Progenitor cell of endocrine pancreas (in vitro differentiated cells): ENCODE measurements around the gene ALKBH5. TPM values are rescaled to one million over a fixed set of nuclear protein-coding genes. Genes with fewer than 3 reads are reported as not detected.
A peak's percentile ranks its signal among the peaks of the same experiment; 100 is the strongest.

Experiments
- DNase-seq: peaks from one replicate; pipeline ENCODE4 v3.0.0; 2021; ENCODE audit warnings: low spot score; ENCODE audit not compliant: unreplicated experiment
- H3K27ac Mint-ChIP-seq: 2 replicates; pipeline ENCODE4 v1.8.0; 2021; ENCODE audit warnings: mild to moderate bottlenecking, moderate library complexity, mixed read lengths
- H3K27me3 Mint-ChIP-seq: 2 replicates; pipeline ENCODE4 v1.8.0; 2021; ENCODE audit warnings: mixed read lengths
- H3K36me3 Mint-ChIP-seq: 2 replicates; pipeline ENCODE4 v1.8.0; 2022; ENCODE audit warnings: mixed read lengths; ENCODE audit not compliant: insufficient read depth
- H3K4me1 Mint-ChIP-seq: 2 replicates; pipeline ENCODE4 v1.8.0; 2021; ENCODE audit warnings: low read depth, mixed read lengths
- H3K4me3 Mint-ChIP-seq: 2 replicates; pipeline ENCODE4 v1.8.0; 2021; ENCODE audit warnings: low read depth, mild to moderate bottlenecking, moderate library complexity, mixed read lengths
- H3K9me3 Mint-ChIP-seq: 2 replicates; pipeline ENCODE4 v1.8.0; 2021; ENCODE audit warnings: low read depth, mixed read lengths
- CTCF ChIP-seq: fragments of 200-600 bp; sonication (generic); IDR thresholded peaks from one replicate; pipeline ENCODE4 v1.5.0; 2021; ENCODE audit warnings: antibody characterized with exemption, mild to moderate bottlenecking; ENCODE audit not compliant: unreplicated experiment
- total RNA-seq: library from RNA; stranded (reverse); gene quantifications from 2 replicates; pipeline ENCODE4 v1.2.1, GENCODE V29; 2021

ALKBH5 gene
- total RNA-seq, 1 donor from 2014 or later: 78.1 TPM

GRCh38 chr17:18151290-18151689, 32.3 kb upstream of the ALKBH5 start:
- Mint-ChIP-seq H3K9me3 (no peaks in the 10 kb centered on the region), H3K27ac (no peak overlapping the region), H3K36me3 (no peaks in the 10 kb centered on the region), H3K27me3 (peaks cover 7% of the 10 kb centered on the region), H3K4me3 (no peak overlapping the region), H3K4me1 (peaks cover 8% of the 10 kb centered on the region)
- DNase-seq: no peak
- TF ChIP-seq CTCF: no peak

- H3K4me3 Mint-ChIP-seq: no peak overlapping the region
- H3K4me1 Mint-ChIP-seq: peaks cover 15% of the 10 kb centered on the region
- no peaks in the 10 kb centered on the region for H3K36me3 Mint-ChIP-seq
- no peak overlapping the region for H3K27ac Mint-ChIP-seq
- H3K27me3 Mint-ChIP-seq: peaks cover 11% of the 10 kb centered on the region
- no peak for TF ChIP-seq CTCF
- H3K9me3 Mint-ChIP-seq: no peaks in the 10 kb centered on the region
- DNase-seq: no peak
Observed at GRCh38 chr17:18155179-18155578, 28.4 kb upstream of the ALKBH5 start.

GRCh38 chr17:18156171-18156975, 27.3 kb upstream of the ALKBH5 start:
- TF ChIP-seq CTCF: no peak
- no peak for DNase-seq
- Mint-ChIP-seq H3K9me3 (no peaks in the 10 kb centered on the region), H3K27me3 (peaks cover 11% of the 10 kb centered on the region), H3K4me1 (peaks cover 15% of the 10 kb centered on the region), H3K27ac (no peak overlapping the region), H3K4me3 (no peak overlapping the region), H3K36me3 (no peaks in the 10 kb centered on the region)

GRCh38 chr17:18156976-18157280, 26.7 kb upstream of the ALKBH5 start:
- Mint-ChIP-seq H3K27ac (no peak overlapping the region), H3K4me3 (no peak overlapping the region), H3K27me3 (peaks cover 11% of the 10 kb centered on the region), H3K9me3 (no peaks in the 10 kb centered on the region), H3K36me3 (no peaks in the 10 kb centered on the region), H3K4me1 (peaks cover 17% of the 10 kb centered on the region)
- DNase-seq: no peak
- TF ChIP-seq CTCF: no peak

GRCh38 chr17:18157354-18157985, 26.2 kb upstream of the ALKBH5 start:
- H3K9me3 Mint-ChIP-seq: no peaks in the 10 kb centered on the region
- DNase-seq: no peak
- H3K4me3 Mint-ChIP-seq: peak overlapping the region; percentile 85
- TF ChIP-seq CTCF: no peak
- peaks cover 11% of the 10 kb centered on the region for H3K27me3 Mint-ChIP-seq
- H3K27ac Mint-ChIP-seq: peak overlapping the region; percentile 29
- no peaks in the 10 kb centered on the region for H3K36me3 Mint-ChIP-seq
- peaks cover 17% of the 10 kb centered on the region for H3K4me1 Mint-ChIP-seq
